ENCODE data around the gene TPBG. TPM values are rescaled to one million over a fixed set of nuclear protein-coding genes. Genes with fewer than 3 reads are reported as not detected.

Gene TPBG
- total RNA-seq, 1 donor = 47.8 TPM

- no peaks in the 10 kb centered on the region for H4K20me1 ChIP-seq (ENCODE audit: insufficient read depth, low read length)
Measured at GRCh38 chr6:82372656-82373055, 9.0 kb downstream of the TPBG start.

GRCh38 chr6:82374516-82374915 is 10.9 kb downstream of the TPBG start:
- Histone ChIP-seq H3K4me2 (ENCODE audit: insufficient read depth, low read length) (no peak overlapping the region), H3K9me3 (ENCODE audit: low read depth, low read length) (no peaks in the 10 kb centered on the region), H2AFZ (ENCODE audit: low read length) (no peak overlapping the region), H3K36me3 (ENCODE audit: insufficient read depth, low read length) (no peaks in the 10 kb centered on the region), H4K20me1 (ENCODE audit: insufficient read depth, low read length) (no peaks in the 10 kb centered on the region), H3K79me2 (ENCODE audit: insufficient read depth, low read length) (peaks cover 6% of the 10 kb centered on the region), H3K27ac (ENCODE audit: low read depth, low read length) (no peak overlapping the region), H3K27me3 (ENCODE audit: insufficient read depth, low read length) (no peaks in the 10 kb centered on the region), H3K4me3 (ENCODE audit: insufficient read depth, low read length) (no peak overlapping the region), H3K4me1 (ENCODE audit: insufficient read depth, low read length) (peaks cover 5% of the 10 kb centered on the region)
- TF ChIP-seq CTCF (IDR thresholded peaks at IDR 0.05; ENCODE audit: extremely low read depth, low read depth, low read length) = no peak
- DNase-seq (ENCODE audit: insufficient read length, low spot score, missing footprints) = no peak

More at GRCh38 chr6:82372656-82373055, 9.0 kb downstream of the TPBG start:
- H3K36me3 ChIP-seq (ENCODE audit: insufficient read depth, low read length) = no peaks in the 10 kb centered on the region
- H3K9me3 ChIP-seq (ENCODE audit: low read depth, low read length) = no peaks in the 10 kb centered on the region
- H3K27me3 ChIP-seq (ENCODE audit: insufficient read depth, low read length) = no peaks in the 10 kb centered on the region
- TF ChIP-seq CTCF (IDR thresholded peaks at IDR 0.05; ENCODE audit: extremely low read depth, low read depth, low read length) = no peak
- H3K4me3 ChIP-seq (ENCODE audit: insufficient read depth, low read length) = no peak overlapping the region
- H3K4me2 ChIP-seq (ENCODE audit: insufficient read depth, low read length) = no peak overlapping the region
- H3K79me2 ChIP-seq (ENCODE audit: insufficient read depth, low read length) = peaks cover 15% of the 10 kb centered on the region
- H3K27ac ChIP-seq (ENCODE audit: low read depth, low read length) = no peak overlapping the region
- DNase-seq (ENCODE audit: insufficient read length, low spot score, missing footprints) = no peak
- H2AFZ ChIP-seq (ENCODE audit: low read length) = no peak overlapping the region
- H3K4me1 ChIP-seq (ENCODE audit: insufficient read depth, low read length) = peaks cover 5% of the 10 kb centered on the region

- Histone ChIP-seq H3K27me3 (ENCODE audit: insufficient read depth, low read length) (no peaks in the 10 kb centered on the region), H3K27ac (ENCODE audit: low read depth, low read length) (no peak overlapping the region), H3K36me3 (ENCODE audit: insufficient read depth, low read length) (no peaks in the 10 kb centered on the region), H4K20me1 (ENCODE audit: insufficient read depth, low read length) (no peaks in the 10 kb centered on the region), H3K4me3 (ENCODE audit: insufficient read depth, low read length) (no peak overlapping the region), H3K9me3 (ENCODE audit: low read depth, low read length) (no peaks in the 10 kb centered on the region), H3K79me2 (ENCODE audit: insufficient read depth, low read length) (peaks cover 5% of the 10 kb centered on the region), H2AFZ (ENCODE audit: low read length) (no peak overlapping the region), H3K4me1 (ENCODE audit: insufficient read depth, low read length) (peaks cover 5% of the 10 kb centered on the region), H3K4me2 (ENCODE audit: insufficient read depth, low read length) (no peak overlapping the region)
- TF ChIP-seq CTCF (IDR thresholded peaks at IDR 0.05; ENCODE audit: extremely low read depth, low read depth, low read length) = no peak
- DNase-seq (ENCODE audit: insufficient read length, low spot score, missing footprints) = no peak
Measured at GRCh38 chr6:82376636-82377035, 13.0 kb downstream of the TPBG start.

GRCh38 chr6:82380566-82381185 is 17.1 kb downstream of the TPBG start:
- Histone ChIP-seq H4K20me1 (ENCODE audit: insufficient read depth, low read length) (no peaks in the 10 kb centered on the region), H3K27ac (ENCODE audit: low read depth, low read length) (no peak overlapping the region), H2AFZ (ENCODE audit: low read length) (no peak overlapping the region), H3K4me3 (ENCODE audit: insufficient read depth, low read length) (no peak overlapping the region), H3K4me2 (ENCODE audit: insufficient read depth, low read length) (no peak overlapping the region), H3K79me2 (ENCODE audit: insufficient read depth, low read length) (no peaks in the 10 kb centered on the region), H3K36me3 (ENCODE audit: insufficient read depth, low read length) (no peaks in the 10 kb centered on the region), H3K9me3 (ENCODE audit: low read depth, low read length) (no peaks in the 10 kb centered on the region), H3K27me3 (ENCODE audit: insufficient read depth, low read length) (no peaks in the 10 kb centered on the region), H3K4me1 (ENCODE audit: insufficient read depth, low read length) (no peaks in the 10 kb centered on the region)
- no peak for DNase-seq (ENCODE audit: insufficient read length, low spot score, missing footprints)
- TF ChIP-seq CTCF (IDR thresholded peaks at IDR 0.05; ENCODE audit: extremely low read depth, low read depth, low read length) = no peak
